ENCODE measurements around the gene TLX1.
A peak's percentile ranks its signal among the peaks of the same experiment; 100 is the strongest.

The TLX1 gene

DNA sequence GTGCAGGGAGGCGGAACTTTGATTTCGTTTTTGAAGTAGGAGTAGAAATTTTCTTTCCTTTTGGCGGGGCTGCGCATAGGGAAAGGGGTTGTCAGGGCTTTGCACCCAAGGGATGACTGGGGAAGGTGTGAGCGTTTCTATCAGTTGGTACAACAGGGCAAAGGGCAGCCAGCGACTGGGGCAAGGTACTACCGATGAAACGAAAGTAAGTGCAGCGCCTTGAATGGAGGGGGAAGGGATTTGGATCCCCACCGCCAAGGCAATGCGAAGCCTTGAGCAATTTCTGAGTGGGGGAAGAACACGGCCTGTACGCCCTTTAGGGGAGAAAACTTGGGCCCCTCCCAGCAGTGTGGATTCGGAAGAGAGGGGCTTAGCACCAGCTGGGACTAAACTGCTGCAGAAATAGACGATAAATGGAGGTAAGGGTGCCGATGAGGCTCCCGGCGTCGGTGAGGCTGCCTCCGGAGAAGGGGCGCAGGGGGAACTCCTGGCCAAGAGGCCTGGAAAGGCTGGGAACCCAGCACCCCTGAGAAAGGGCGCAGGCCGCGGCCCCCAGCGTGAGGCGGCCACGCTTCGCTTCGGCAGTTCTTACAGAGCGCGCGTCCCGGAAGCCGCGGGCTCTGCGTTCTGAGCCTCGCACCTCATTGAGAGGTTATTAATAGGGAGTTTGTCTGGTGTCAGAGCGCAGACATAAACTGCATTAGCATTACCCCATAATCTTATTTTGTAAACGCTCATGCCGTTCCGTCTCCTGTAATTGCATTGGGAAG lies 10.0 kb upstream of the TLX1 start:
- H3K4me3 ChIP-seq (ENCODE audit: low read depth, low read length), result peak overlapping the region; percentile 48
- H3K79me2 ChIP-seq, result no peaks in the 10 kb centered on the region
- H3K27ac ChIP-seq, result no peak overlapping the region
- TF ChIP-seq, protein P1, sequence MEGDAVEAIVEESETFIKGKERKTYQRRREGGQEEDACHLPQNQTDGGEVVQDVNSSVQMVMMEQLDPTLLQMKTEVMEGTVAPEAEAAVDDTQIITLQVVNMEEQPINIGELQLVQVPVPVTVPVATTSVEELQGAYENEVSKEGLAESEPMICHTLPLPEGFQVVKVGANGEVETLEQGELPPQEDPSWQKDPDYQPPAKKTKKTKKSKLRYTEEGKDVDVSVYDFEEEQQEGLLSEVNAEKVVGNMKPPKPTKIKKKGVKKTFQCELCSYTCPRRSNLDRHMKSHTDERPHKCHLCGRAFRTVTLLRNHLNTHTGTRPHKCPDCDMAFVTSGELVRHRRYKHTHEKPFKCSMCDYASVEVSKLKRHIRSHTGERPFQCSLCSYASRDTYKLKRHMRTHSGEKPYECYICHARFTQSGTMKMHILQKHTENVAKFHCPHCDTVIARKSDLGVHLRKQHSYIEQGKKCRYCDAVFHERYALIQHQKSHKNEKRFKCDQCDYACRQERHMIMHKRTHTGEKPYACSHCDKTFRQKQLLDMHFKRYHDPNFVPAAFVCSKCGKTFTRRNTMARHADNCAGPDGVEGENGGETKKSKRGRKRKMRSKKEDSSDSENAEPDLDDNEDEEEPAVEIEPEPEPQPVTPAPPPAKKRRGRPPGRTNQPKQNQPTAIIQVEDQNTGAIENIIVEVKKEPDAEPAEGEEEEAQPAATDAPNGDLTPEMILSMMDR (IDR thresholded peaks at IDR 0.05), result no peak
- H3K4me2 ChIP-seq (ENCODE audit: low read length), result peak overlapping the region; percentile 83
- no peak overlapping the region for H3K9ac ChIP-seq
- H3K9me3 ChIP-seq (ENCODE audit: control insufficient read depth, low read length), result no peaks in the 10 kb centered on the region
- H3K4me1 ChIP-seq, result peaks cover 3% of the 10 kb centered on the region
- H2AFZ ChIP-seq, result peak overlapping the region; percentile 82
- H3K36me3 ChIP-seq (ENCODE audit: control insufficient read depth, insufficient read depth, low read length), result no peaks in the 10 kb centered on the region
- peaks cover 9% of the 10 kb centered on the region for H3K27me3 ChIP-seq (ENCODE audit: control insufficient read depth, insufficient read depth, low read length)

DNA sequence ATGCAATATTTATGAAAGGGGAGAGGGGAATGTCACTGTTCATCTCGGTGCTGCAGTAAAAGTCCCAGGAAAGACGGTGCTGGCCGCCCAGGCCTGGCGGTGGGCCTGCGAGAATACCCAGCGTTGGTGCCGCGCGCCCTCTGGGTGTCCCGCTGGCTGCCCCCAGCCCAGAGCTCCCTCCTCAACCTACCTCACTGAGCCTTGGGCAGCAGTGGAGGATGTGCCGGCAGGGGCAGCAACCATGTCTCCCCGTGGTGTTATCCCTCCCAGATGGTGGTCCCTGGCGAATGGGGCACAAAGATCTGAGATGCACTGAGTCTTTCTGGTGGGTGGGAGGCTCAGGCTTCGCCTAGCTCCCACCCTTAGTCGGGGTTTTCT lies 9.5 kb upstream of the TLX1 start:
- Histone ChIP-seq H3K27me3 (ENCODE audit: control insufficient read depth, insufficient read depth, low read length) (peaks cover 9% of the 10 kb centered on the region), H3K9ac (no peak overlapping the region), H3K27ac (no peak overlapping the region), H3K4me2 (ENCODE audit: low read length) (peak overlapping the region; percentile 83), H3K4me3 (ENCODE audit: low read depth, low read length) (peak overlapping the region; percentile 48), H3K9me3 (ENCODE audit: control insufficient read depth, low read length) (no peaks in the 10 kb centered on the region), H2AFZ (peak overlapping the region; percentile 82), H3K79me2 (no peaks in the 10 kb centered on the region), H3K36me3 (ENCODE audit: control insufficient read depth, insufficient read depth, low read length) (no peaks in the 10 kb centered on the region), H3K4me1 (peaks cover 3% of the 10 kb centered on the region)
- TF ChIP-seq, protein P1 (IDR thresholded peaks at IDR 0.05), result no peak

DNA sequence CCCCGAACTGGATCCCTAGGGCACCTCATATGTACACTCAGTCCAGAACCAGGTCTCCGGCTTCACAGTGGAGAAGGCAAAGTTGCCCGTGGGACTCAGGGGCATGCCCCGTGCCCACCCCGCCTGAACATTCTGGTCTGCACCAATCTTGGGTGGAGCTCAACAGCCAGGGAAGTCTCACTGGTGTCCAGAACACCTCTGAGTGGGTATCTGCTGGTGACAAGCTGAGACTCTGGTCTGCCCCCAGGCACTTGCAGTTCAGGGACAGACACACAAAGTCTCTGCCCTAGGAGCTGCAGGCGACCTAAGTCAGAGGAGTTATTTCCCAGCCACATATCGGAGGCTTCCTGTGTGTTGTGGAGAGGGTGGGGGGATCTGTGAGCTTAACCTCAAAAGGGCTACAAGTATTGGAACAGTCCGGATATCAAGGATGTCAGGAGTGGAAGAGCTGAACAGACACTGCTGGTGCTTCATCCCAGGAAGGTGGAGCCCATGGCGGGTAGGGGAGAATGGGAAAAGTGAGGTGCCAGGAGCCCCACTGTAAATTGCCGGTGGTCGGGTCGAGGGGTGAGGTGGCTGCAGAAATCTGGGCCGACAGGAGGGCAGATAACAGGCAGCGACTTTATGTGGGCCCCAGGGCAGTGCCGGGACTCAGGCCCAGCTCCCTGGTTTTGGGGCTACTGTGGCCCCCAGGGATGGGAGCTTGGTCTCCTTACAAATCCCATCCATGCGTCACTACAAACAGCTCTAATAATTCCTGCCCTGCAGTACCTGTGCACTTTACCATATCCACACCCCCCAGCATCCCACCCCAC lies 8.6 kb upstream of the TLX1 start:
- H3K36me3 ChIP-seq (ENCODE audit: control insufficient read depth, insufficient read depth, low read length), result no peaks in the 10 kb centered on the region
- no peak overlapping the region for H3K9ac ChIP-seq
- H3K4me2 ChIP-seq (ENCODE audit: low read length), result peak overlapping the region; percentile 72
- H3K27me3 ChIP-seq (ENCODE audit: control insufficient read depth, insufficient read depth, low read length), result peaks cover 9% of the 10 kb centered on the region
- TF ChIP-seq, protein P1 (IDR thresholded peaks at IDR 0.05), result no peak
- peak overlapping the region; percentile 34 for H3K4me3 ChIP-seq (ENCODE audit: low read depth, low read length)
- no peak overlapping the region for H3K27ac ChIP-seq
- no peaks in the 10 kb centered on the region for H3K9me3 ChIP-seq (ENCODE audit: control insufficient read depth, low read length)
- H2AFZ ChIP-seq, result no peak overlapping the region
- H3K4me1 ChIP-seq, result peaks cover 3% of the 10 kb centered on the region
- H3K79me2 ChIP-seq, result no peaks in the 10 kb centered on the region

DNA sequence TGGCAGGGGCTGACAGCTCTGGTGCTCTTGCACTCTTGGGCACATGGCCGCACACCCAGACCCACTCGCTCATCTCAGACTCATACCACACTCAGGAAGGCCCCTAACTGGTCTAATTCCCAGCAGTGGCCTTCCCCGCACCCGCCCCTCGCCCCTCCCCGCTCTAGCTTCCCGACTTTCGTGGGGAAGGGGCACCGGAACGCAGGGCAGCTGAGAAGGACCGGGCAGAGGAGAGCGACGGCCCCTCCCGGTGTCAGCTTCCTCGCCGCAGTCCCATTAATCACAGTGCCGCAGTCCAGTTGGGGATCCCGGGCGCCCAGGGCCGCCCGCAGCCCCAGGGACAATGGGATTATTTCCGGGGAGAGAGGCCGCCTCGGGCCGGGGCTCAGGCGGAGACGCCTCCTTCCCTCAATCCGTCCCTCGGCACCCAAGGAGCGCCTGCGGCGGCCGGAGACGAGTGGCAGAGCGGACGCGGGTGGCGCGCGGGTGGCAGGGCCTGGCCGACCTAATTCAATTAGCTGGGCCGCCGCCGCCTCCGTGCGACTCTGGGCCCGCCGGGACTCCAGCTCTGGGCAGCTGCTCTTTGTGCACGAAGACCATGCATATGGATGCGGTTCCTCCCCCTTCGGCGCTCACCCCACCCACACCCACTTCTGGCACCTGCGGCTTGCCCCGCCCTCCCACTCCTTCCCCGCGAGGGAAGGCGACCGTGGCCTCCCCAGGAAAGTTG lies 7.8 kb upstream of the TLX1 start:
- Histone ChIP-seq H3K36me3 (ENCODE audit: control insufficient read depth, insufficient read depth, low read length) (no peaks in the 10 kb centered on the region), H3K27ac (no peak overlapping the region), H3K9me3 (ENCODE audit: control insufficient read depth, low read length) (no peaks in the 10 kb centered on the region), H3K4me1 (peaks cover 3% of the 10 kb centered on the region), H3K79me2 (no peaks in the 10 kb centered on the region), H3K27me3 (ENCODE audit: control insufficient read depth, insufficient read depth, low read length) (peaks cover 9% of the 10 kb centered on the region), H2AFZ (peak overlapping the region; percentile 51), H3K9ac (no peak overlapping the region), H3K4me2 (ENCODE audit: low read length) (peak overlapping the region; percentile 72), H3K4me3 (ENCODE audit: low read depth, low read length) (peak overlapping the region; percentile 34)
- TF ChIP-seq, protein P1 (IDR thresholded peaks at IDR 0.05), result no peak

Data from parathyroid adenoma (tissue), 2 donors.